SK-N-SH (cell line): Measurements from ENCODE around the gene PUS3.

Experiments
- CTCF ChIP-seq: fragments of 200-600 bp; sonication (generic); IDR thresholded peaks from 2 replicates; pipeline ENCODE4 v1.6.1; 2017; ENCODE audit warnings: antibody characterized with exemption, mild to moderate bottlenecking, moderate library complexity
- FOXM1 ChIP-seq: IDR thresholded peaks from 2 replicates; pipeline ENCODE4 v1.4.0; 2012; ENCODE audit warnings: low read depth, mild to moderate bottlenecking
- GABPA ChIP-seq: IDR thresholded peaks from 2 replicates; pipeline ENCODE4 v1.4.0; 2012; ENCODE audit warnings: low read depth, mild to moderate bottlenecking
- MAX ChIP-seq: IDR thresholded peaks from 2 replicates; pipeline ENCODE4 v1.4.0; 2012; ENCODE audit warnings: low read depth
- RFX5 ChIP-seq: IDR thresholded peaks from 2 replicates; pipeline ENCODE4 v1.6.1; 2012; ENCODE audit warnings: mild to moderate bottlenecking, improper control_type of control experiment, low read length
- TAF1 ChIP-seq: IDR thresholded peaks from 2 replicates; pipeline ENCODE4 v1.6.1; 2012; ENCODE audit warnings: low read depth, mild to moderate bottlenecking, low read length, moderate library complexity, borderline replicate concordance
- TCF12 ChIP-seq: IDR thresholded peaks from 2 replicates; pipeline ENCODE4 v1.4.0; 2012

- TF ChIP-seq MAX: no peak
- TF ChIP-seq CTCF: no peak
- no peak for TF ChIP-seq FOXM1
- no peak for TF ChIP-seq TAF1
- no peak for TF ChIP-seq GABPA
- TF ChIP-seq TCF12: no peak
- TF ChIP-seq RFX5: no peak
These were observed 7.3 kb upstream of the PUS3 start for GRCh38 chr11:125910226-125910849.
